HUES6 (cell line): Measurements from ENCODE around the gene SND1.

Experiments used
- H3K27ac ChIP-seq: 2 replicates; pipeline ENCODE4 v1.7.0; 2013; ENCODE audit warnings: low read depth, mild to moderate bottlenecking, low read length, inconsistent platforms
- H3K27me3 ChIP-seq: 2 replicates; pipeline ENCODE4 v1.6.1; 2013; ENCODE audit warnings: low read length; ENCODE audit not compliant: control insufficient read depth, insufficient read depth
- H3K36me3 ChIP-seq: 2 replicates; pipeline ENCODE4 v1.6.1; 2013; ENCODE audit warnings: low read length; ENCODE audit not compliant: control insufficient read depth, insufficient read depth
- H3K4me1 ChIP-seq: 2 replicates; pipeline ENCODE4 v1.6.1; 2013; ENCODE audit warnings: low read length; ENCODE audit not compliant: control insufficient read depth, insufficient read depth
- H3K4me3 ChIP-seq: 2 replicates; pipeline ENCODE4 v1.5.1; 2013; ENCODE audit warnings: low read depth, low read length
- H3K9ac ChIP-seq: one replicate; pipeline ENCODE4 v1.6.1; 2013; ENCODE audit warnings: mild to moderate bottlenecking, low read length
- H3K9me3 ChIP-seq: 2 replicates; pipeline ENCODE4 v1.6.1; 2013; ENCODE audit warnings: low read depth, low read length; ENCODE audit not compliant: control insufficient read depth, insufficient read depth

The SND1 gene

GRCh38 chr7:127755521-127755920, 103.5 kb downstream of the SND1 start:
- Histone ChIP-seq H3K4me1 (peaks cover 24% of the 10 kb centered on the region), H3K9ac (no peak overlapping the region), H3K27me3 (no peaks in the 10 kb centered on the region), H3K36me3 (no peaks in the 10 kb centered on the region), H3K9me3 (no peaks in the 10 kb centered on the region), H3K4me3 (no peak overlapping the region), H3K27ac (no peak overlapping the region)

GRCh38 chr7:127755965-127756364, 104.0 kb downstream of the SND1 start:
- Histone ChIP-seq H3K4me1 (peaks cover 24% of the 10 kb centered on the region), H3K4me3 (no peak overlapping the region), H3K27ac (no peak overlapping the region), H3K9ac (no peak overlapping the region), H3K27me3 (no peaks in the 10 kb centered on the region), H3K36me3 (no peaks in the 10 kb centered on the region), H3K9me3 (no peaks in the 10 kb centered on the region)

- H3K9me3 ChIP-seq: no peaks in the 10 kb centered on the region
- no peak overlapping the region for H3K4me3 ChIP-seq
- peaks cover 24% of the 10 kb centered on the region for H3K4me1 ChIP-seq
- no peaks in the 10 kb centered on the region for H3K36me3 ChIP-seq
- no peaks in the 10 kb centered on the region for H3K27me3 ChIP-seq
- H3K9ac ChIP-seq: no peak overlapping the region
- no peak overlapping the region for H3K27ac ChIP-seq
These were observed 106.1 kb downstream of the SND1 start for GRCh38 chr7:127758105-127758504.

- no peaks in the 10 kb centered on the region for H3K9me3 ChIP-seq
- H3K4me1 ChIP-seq: peaks cover 24% of the 10 kb centered on the region
- no peaks in the 10 kb centered on the region for H3K27me3 ChIP-seq
- H3K27ac ChIP-seq: no peak overlapping the region
- H3K36me3 ChIP-seq: no peaks in the 10 kb centered on the region
- no peak overlapping the region for H3K9ac ChIP-seq
- H3K4me3 ChIP-seq: no peak overlapping the region
These were observed 106.9 kb downstream of the SND1 start for GRCh38 chr7:127758845-127759244.

GRCh38 chr7:127759945-127760421, 108.0 kb downstream of the SND1 start:
- no peak overlapping the region for H3K9ac ChIP-seq
- no peaks in the 10 kb centered on the region for H3K36me3 ChIP-seq
- no peak overlapping the region for H3K4me3 ChIP-seq
- H3K27me3 ChIP-seq: no peaks in the 10 kb centered on the region
- peaks cover 18% of the 10 kb centered on the region for H3K4me1 ChIP-seq
- no peaks in the 10 kb centered on the region for H3K9me3 ChIP-seq
- no peak overlapping the region for H3K27ac ChIP-seq

- H3K27me3 ChIP-seq: no peaks in the 10 kb centered on the region
- H3K4me3 ChIP-seq: no peak overlapping the region
- no peaks in the 10 kb centered on the region for H3K36me3 ChIP-seq
- no peak overlapping the region for H3K9ac ChIP-seq
- no peak overlapping the region for H3K27ac ChIP-seq
- peaks cover 12% of the 10 kb centered on the region for H3K4me1 ChIP-seq
- no peaks in the 10 kb centered on the region for H3K9me3 ChIP-seq
These were observed 108.5 kb downstream of the SND1 start for GRCh38 chr7:127760436-127761031.

GRCh38 chr7:127761196-127761595, 109.2 kb downstream of the SND1 start:
- Histone ChIP-seq H3K27me3 (no peaks in the 10 kb centered on the region), H3K9ac (no peak overlapping the region), H3K4me1 (peaks cover 6% of the 10 kb centered on the region), H3K9me3 (no peaks in the 10 kb centered on the region), H3K27ac (no peak overlapping the region), H3K4me3 (no peak overlapping the region), H3K36me3 (peaks cover 4% of the 10 kb centered on the region; the same call in 1 of the 2 replicates)

- peaks cover 24% of the 10 kb centered on the region for H3K4me1 ChIP-seq
- H3K9ac ChIP-seq: no peak overlapping the region
- no peak overlapping the region for H3K27ac ChIP-seq
- H3K9me3 ChIP-seq: no peaks in the 10 kb centered on the region
- H3K27me3 ChIP-seq: no peaks in the 10 kb centered on the region
- H3K4me3 ChIP-seq: no peak overlapping the region
- peaks cover 5% of the 10 kb centered on the region; the same call in 1 of the 2 replicates for H3K36me3 ChIP-seq
These were observed 112.7 kb downstream of the SND1 start for GRCh38 chr7:127764681-127765080.

GRCh38 chr7:127765150-127765549, 113.2 kb downstream of the SND1 start:
- Histone ChIP-seq H3K9me3 (no peaks in the 10 kb centered on the region), H3K27ac (no peak overlapping the region), H3K36me3 (peaks cover 5% of the 10 kb centered on the region; the same call in 1 of the 2 replicates), H3K9ac (no peak overlapping the region), H3K4me1 (peaks cover 24% of the 10 kb centered on the region), H3K4me3 (no peak overlapping the region), H3K27me3 (no peaks in the 10 kb centered on the region)

- Histone ChIP-seq H3K27ac (no peak overlapping the region), H3K9me3 (no peaks in the 10 kb centered on the region), H3K27me3 (no peaks in the 10 kb centered on the region), H3K4me1 (peaks cover 24% of the 10 kb centered on the region), H3K36me3 (peaks cover 5% of the 10 kb centered on the region; the same call in 1 of the 2 replicates), H3K9ac (no peak overlapping the region), H3K4me3 (no peak overlapping the region)
These were observed 115.0 kb downstream of the SND1 start for GRCh38 chr7:127766831-127767459.

GRCh38 chr7:127768241-127768640, 116.2 kb downstream of the SND1 start:
- Histone ChIP-seq H3K4me1 (peaks cover 24% of the 10 kb centered on the region), H3K27me3 (no peaks in the 10 kb centered on the region), H3K9ac (no peak overlapping the region), H3K27ac (no peak overlapping the region), H3K36me3 (peaks cover 9% of the 10 kb centered on the region; the same call in 1 of the 2 replicates), H3K9me3 (no peaks in the 10 kb centered on the region), H3K4me3 (no peak overlapping the region)
